Measurements from ENCODE around the gene SEZ6L2. TPM values are rescaled to one million over a fixed set of nuclear protein-coding genes. Genes with fewer than 3 reads are reported as not detected.
A peak's percentile ranks its signal among the peaks of the same experiment; 100 is the strongest.

The SEZ6L2 gene
- total and polyA plus RNA-seq, 9 of the 15 experiments (the other 6 are each of a cell fraction or from before 2014, with no cell fraction given) = 0.10 to 2.1 (median 0.72) TPM

DNA sequence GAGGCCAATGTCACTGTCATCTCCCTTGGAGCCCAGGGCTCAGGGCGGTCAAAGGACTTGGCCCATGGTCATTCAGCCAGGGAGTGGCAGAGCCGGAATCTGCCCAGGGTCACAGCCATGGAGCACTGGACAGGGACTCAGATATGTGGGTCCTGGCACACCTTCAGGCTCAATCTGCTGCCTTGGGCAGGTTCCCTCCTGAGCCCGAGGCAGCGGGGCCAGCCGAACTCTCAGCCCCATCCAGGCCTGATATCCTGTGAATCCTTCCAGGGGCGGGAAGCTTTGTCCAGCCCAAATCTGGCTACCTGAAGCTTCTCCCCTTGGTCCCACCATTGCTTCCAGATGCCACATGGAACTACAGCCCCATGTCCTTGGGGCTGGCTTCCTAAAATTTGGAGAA is 24.1 kb downstream of the SEZ6L2 start:
- Histone ChIP-seq H2AFZ (ENCODE audit: low read depth, low read length) (no peak overlapping the region), H3K9ac (ENCODE audit: insufficient read depth in 1 of 2, low read depth in 2 of 2, low read length in 2 of 2) (peak overlapping the region in 1 of 2 experiments; percentile 15; a peak in 1 of 4 replicates), H3K4me2 (ENCODE audit: insufficient read depth, low read length) (no peak overlapping the region), H4K20me1 (replicated peaks; ENCODE audit: control insufficient read depth, insufficient read depth, low read length) (no peaks in the 10 kb centered on the region), H3K36me3 (ENCODE audit: control insufficient read depth, insufficient read depth, low read length) (no peaks in the 10 kb centered on the region), H3K9me1 (ENCODE audit: control insufficient read depth, insufficient read depth, low read length) (no peaks in the 10 kb centered on the region), H3K27me3 (ENCODE audit: control insufficient read depth in 2 of 2, insufficient read depth in 2 of 2, low read length in 2 of 2) (peaks cover 6 to 7% of the 10 kb centered on the region in 2 experiments; a peak in 4 of 5 replicates), H3K27ac (ENCODE audit: extremely low read depth, low read depth, low read length) (no peak overlapping the region), H3K79me2 (ENCODE audit: control insufficient read depth, insufficient read depth, low read length) (no peaks in the 10 kb centered on the region), H3K4me3 (no peak overlapping the region), H3K9me3 (replicated peaks; ENCODE audit: control insufficient read depth, insufficient read depth, low read depth, low read length) (no peaks in the 10 kb centered on the region), H3K4me1 (replicated peaks in 1 of 2; ENCODE audit: control insufficient read depth in 2 of 2, insufficient read depth in 2 of 2, low read length in 2 of 2) (peaks cover 8 to 37% of the 10 kb centered on the region in 2 experiments; a peak in 4 of 5 replicates)
- POLR2A ChIA-PET = no interaction called here
- BruUV-seq (replicated peaks) = no TSS peak
- DNase-seq (ENCODE audit: extremely low read depth in 1 of 4, low spot score in 3 of 4) = no peak
- no peak for ATAC-seq
- TF ChIP-seq MEF2D (tag; conservative IDR thresholded peaks at IDR 0.05; ENCODE audit: low read depth) = no peak
- 55% methylated on average over 6 of the region's 6 CpGs for WGBS (ENCODE audit: insufficient coverage, low coverage, missing lambda C conversion rate)
- in situ Hi-C loops (cut with MboI) = no loop called here
- no peak for FAIRE-seq
- CTCF ChIA-PET (ENCODE audit: low intra/inter-chr PET ratio) = no interaction called here
- intact Hi-C loops (cut with micrococcal nuclease) = no loop called here

DNA sequence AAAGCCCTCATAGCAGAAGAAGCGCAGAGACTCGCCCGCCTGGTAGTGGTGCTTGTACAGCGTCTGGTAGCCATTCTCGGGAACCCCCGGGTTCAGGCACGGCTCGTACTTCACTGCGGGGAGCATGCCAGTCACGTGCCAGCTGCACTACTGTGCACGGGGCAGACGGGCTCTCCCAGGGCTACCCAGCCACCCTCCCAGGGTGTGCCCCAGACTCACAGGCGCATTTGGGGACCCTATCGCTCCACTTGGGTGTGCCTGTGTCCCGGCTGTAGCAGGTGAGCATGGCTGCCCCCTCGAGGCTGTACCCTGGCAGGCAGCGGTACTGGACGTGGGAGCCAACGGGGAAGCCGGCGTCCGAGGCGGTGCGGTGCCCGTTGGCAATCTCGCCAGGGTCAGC is 26.0 kb downstream of the SEZ6L2 start:
- CTCF ChIA-PET (ENCODE audit: low intra/inter-chr PET ratio) = no interaction called here
- no TSS peak for BruUV-seq (replicated peaks)
- in situ Hi-C loops (cut with MboI) (no loop called here), intact Hi-C loops (cut with micrococcal nuclease) (no loop called here)
- H3K9me3 ChIP-seq (replicated peaks; ENCODE audit: control insufficient read depth, insufficient read depth, low read depth, low read length) = no peaks in the 10 kb centered on the region
- no peaks in the 10 kb centered on the region; a peak in 1 of 5 replicates for H3K27me3 ChIP-seq (ENCODE audit: control insufficient read depth in 2 of 2, insufficient read depth in 2 of 2, low read length in 2 of 2)
- no peak overlapping the region for H3K4me3 ChIP-seq
- no peak for ATAC-seq
- no peak for TF ChIP-seq SMARCA4 (IDR thresholded peaks at IDR 0.05)
- H3K27ac ChIP-seq (ENCODE audit: extremely low read depth, low read depth, low read length) = no peak overlapping the region
- FAIRE-seq = no peak
- H3K4me1 ChIP-seq (replicated peaks in 1 of 2; ENCODE audit: control insufficient read depth in 2 of 2, insufficient read depth in 2 of 2, low read length in 2 of 2) = peaks cover 8 to 36% of the 10 kb centered on the region in 2 experiments; a peak in 4 of 5 replicates
- POLR2A ChIA-PET = interaction anchor here (2.0 kb wide), 1 partner anchor 10 kb away, joined by 6 read pairs; the partner anchor contains the start of gene CDIPT
- 57% methylated on average over 19 of the region's 26 CpGs for WGBS (ENCODE audit: insufficient coverage, low coverage, missing lambda C conversion rate)
- no peak overlapping the region for H2AFZ ChIP-seq (ENCODE audit: low read depth, low read length)
- peak overlapping the region in 1 of 2 experiments; percentile 43; a peak in 1 of 4 replicates for H3K9ac ChIP-seq (ENCODE audit: insufficient read depth in 1 of 2, low read depth in 2 of 2, low read length in 2 of 2)
- H3K9me1 ChIP-seq (ENCODE audit: control insufficient read depth, insufficient read depth, low read length) = no peaks in the 10 kb centered on the region
- no peaks in the 10 kb centered on the region for H4K20me1 ChIP-seq (replicated peaks; ENCODE audit: control insufficient read depth, insufficient read depth, low read length)
- no peak for DNase-seq (ENCODE audit: extremely low read depth in 1 of 4, low spot score in 3 of 4)
- H3K4me2 ChIP-seq (ENCODE audit: insufficient read depth, low read length) = no peak overlapping the region
- H3K79me2 ChIP-seq (ENCODE audit: control insufficient read depth, insufficient read depth, low read length) = no peaks in the 10 kb centered on the region
- no peaks in the 10 kb centered on the region for H3K36me3 ChIP-seq (ENCODE audit: control insufficient read depth, insufficient read depth, low read length)

All from K562 (cell line).